SK-N-SH (cell line): ENCODE measurements around the gene KCNAB1.

Experiments used
- RCOR1 ChIP-seq: fragments of 150-350 bp; IDR thresholded peaks from 2 replicates; pipeline ENCODE4 v1.6.1; 2017; ENCODE audit warnings: antibody characterized with exemption, low read length
- TAF1 ChIP-seq: IDR thresholded peaks from 2 replicates; pipeline ENCODE4 v1.6.1; 2012; ENCODE audit warnings: low read depth, mild to moderate bottlenecking, low read length, moderate library complexity, borderline replicate concordance

- TF ChIP-seq RCOR1 (no peak), TAF1 (no peak)
These were observed 85.8 kb downstream of the KCNAB1 start for GRCh38 chr3:156206157-156206556.
